PFSK-1 (cell line): ENCODE results near the gene MYMK.

Experiments used
- FOXP2 ChIP-seq: optimal IDR thresholded peaks from 2 replicates; pipeline ENCODE3; 2011; ENCODE audit warnings: borderline replicate concordance, control low read depth, inconsistent platforms; ENCODE audit not compliant: insufficient read depth; ENCODE audit errors: extremely low read length, extremely low read depth
- POLR2AphosphoS5 ChIP-seq: IDR thresholded peaks from 2 replicates; pipeline ENCODE4 v1.6.1; 2012; ENCODE audit warnings: low read depth, mild to moderate bottlenecking, control low read depth, low read length, moderate library complexity
- SIN3A ChIP-seq: IDR thresholded peaks from 2 replicates; pipeline ENCODE4 v1.6.1; 2012; ENCODE audit warnings: mild to moderate bottlenecking, low read length, moderate library complexity, borderline replicate concordance; ENCODE audit not compliant: insufficient read depth
- TAF1 ChIP-seq: IDR thresholded peaks from 2 replicates; pipeline ENCODE4 v1.6.1; 2012; ENCODE audit warnings: low read length, control low read depth, borderline replicate concordance; ENCODE audit not compliant: insufficient read depth
- TF ChIP-seq, protein P1 (sequence below), 2 experiments: IDR thresholded peaks; 2 replicates each; pipeline versions ENCODE4 v1.6.1 to v1.8.0; 2011 to 2012; ENCODE audit warnings: low read depth in 2 of 2, low read length in 2 of 2, control low read depth in 1 of 2, inconsistent platforms in 1 of 2, mild to moderate bottlenecking in 1 of 2, moderate library complexity in 1 of 2; ENCODE audit not compliant: insufficient read depth in 1 of 2

Gene MYMK

GRCh38 chr9:133556354-133556753 is 31.6 kb upstream of the MYMK start:
- TF ChIP-seq FOXP2, result no peak
- TF ChIP-seq, protein P1, sequence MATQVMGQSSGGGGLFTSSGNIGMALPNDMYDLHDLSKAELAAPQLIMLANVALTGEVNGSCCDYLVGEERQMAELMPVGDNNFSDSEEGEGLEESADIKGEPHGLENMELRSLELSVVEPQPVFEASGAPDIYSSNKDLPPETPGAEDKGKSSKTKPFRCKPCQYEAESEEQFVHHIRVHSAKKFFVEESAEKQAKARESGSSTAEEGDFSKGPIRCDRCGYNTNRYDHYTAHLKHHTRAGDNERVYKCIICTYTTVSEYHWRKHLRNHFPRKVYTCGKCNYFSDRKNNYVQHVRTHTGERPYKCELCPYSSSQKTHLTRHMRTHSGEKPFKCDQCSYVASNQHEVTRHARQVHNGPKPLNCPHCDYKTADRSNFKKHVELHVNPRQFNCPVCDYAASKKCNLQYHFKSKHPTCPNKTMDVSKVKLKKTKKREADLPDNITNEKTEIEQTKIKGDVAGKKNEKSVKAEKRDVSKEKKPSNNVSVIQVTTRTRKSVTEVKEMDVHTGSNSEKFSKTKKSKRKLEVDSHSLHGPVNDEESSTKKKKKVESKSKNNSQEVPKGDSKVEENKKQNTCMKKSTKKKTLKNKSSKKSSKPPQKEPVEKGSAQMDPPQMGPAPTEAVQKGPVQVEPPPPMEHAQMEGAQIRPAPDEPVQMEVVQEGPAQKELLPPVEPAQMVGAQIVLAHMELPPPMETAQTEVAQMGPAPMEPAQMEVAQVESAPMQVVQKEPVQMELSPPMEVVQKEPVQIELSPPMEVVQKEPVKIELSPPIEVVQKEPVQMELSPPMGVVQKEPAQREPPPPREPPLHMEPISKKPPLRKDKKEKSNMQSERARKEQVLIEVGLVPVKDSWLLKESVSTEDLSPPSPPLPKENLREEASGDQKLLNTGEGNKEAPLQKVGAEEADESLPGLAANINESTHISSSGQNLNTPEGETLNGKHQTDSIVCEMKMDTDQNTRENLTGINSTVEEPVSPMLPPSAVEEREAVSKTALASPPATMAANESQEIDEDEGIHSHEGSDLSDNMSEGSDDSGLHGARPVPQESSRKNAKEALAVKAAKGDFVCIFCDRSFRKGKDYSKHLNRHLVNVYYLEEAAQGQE (IDR thresholded peaks at IDR 0.05; ENCODE audit: insufficient read depth in 1 of 2, low read depth in 2 of 2, low read length in 2 of 2), result no peak
- TF ChIP-seq POLR2AphosphoS5, result no peak
- no peak for TF ChIP-seq TAF1
- TF ChIP-seq SIN3A, result no peak

GRCh38 chr9:133554729-133555128 is 30.0 kb upstream of the MYMK start:
- TF ChIP-seq, protein P1 (IDR thresholded peaks at IDR 0.05; ENCODE audit: insufficient read depth in 1 of 2, low read depth in 2 of 2, low read length in 2 of 2), result no peak
- TF ChIP-seq FOXP2 (no peak), SIN3A (no peak), POLR2AphosphoS5 (no peak), TAF1 (no peak)

GRCh38 chr9:133553973-133554713 is 29.4 kb upstream of the MYMK start:
- TF ChIP-seq SIN3A, result no peak
- TF ChIP-seq, protein P1 (IDR thresholded peaks at IDR 0.05; ENCODE audit: insufficient read depth in 1 of 2, low read depth in 2 of 2, low read length in 2 of 2), result no peak
- no peak for TF ChIP-seq POLR2AphosphoS5
- TF ChIP-seq TAF1, result no peak
- no peak for TF ChIP-seq FOXP2

DNA sequence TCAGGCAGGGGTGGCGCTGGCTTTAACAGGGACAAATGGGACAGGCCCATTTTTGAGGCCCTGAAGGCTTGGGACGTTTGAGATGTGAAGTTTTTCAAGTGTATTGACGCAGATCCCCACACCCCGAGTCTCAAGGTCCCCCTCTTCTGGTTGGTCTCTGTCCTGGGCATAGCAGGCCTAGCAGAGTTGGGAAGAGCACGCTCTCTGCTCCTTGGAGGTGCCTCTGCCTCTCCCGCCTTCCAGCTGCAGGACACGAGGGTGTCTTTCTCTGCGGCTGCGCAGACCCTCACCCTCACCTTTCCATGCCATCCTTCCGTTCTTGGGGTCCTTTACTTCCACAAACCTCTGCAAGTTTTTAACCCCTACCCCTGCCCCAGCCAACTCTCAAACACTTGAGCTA is 28.4 kb upstream of the MYMK start:
- TF ChIP-seq TAF1 (no peak), SIN3A (no peak), FOXP2 (no peak), POLR2AphosphoS5 (no peak)
- TF ChIP-seq, protein P1 (IDR thresholded peaks at IDR 0.05; ENCODE audit: insufficient read depth in 1 of 2, low read depth in 2 of 2, low read length in 2 of 2), result no peak
